ENCODE results near the gene MAPK8IP3. TPM values are rescaled to one million over a fixed set of nuclear protein-coding genes. Genes with fewer than 3 reads are reported as not detected.
A peak's percentile ranks its signal among the peaks of the same experiment; 100 is the strongest.

MAPK8IP3 gene
- total and polyA plus RNA-seq, 9 of the 15 experiments (the other 6 are each of a cell fraction or from before 2014, with no cell fraction given) = 0.17 to 58.7 (median 16.7) TPM

- TF ChIP-seq E2F8 (IDR thresholded peaks at IDR 0.05; ENCODE audit: low read depth, partially characterized antibody) = peak; percentile 82
- TF ChIP-seq HBP1 (CRISPR knock-in tag; IDR thresholded peaks at IDR 0.05) = 0 out of 2 replicates have a peak, but pooled peaks have one; percentile 35
- TF ChIP-seq SPI1 (IDR thresholded peaks at IDR 0.05; ENCODE audit: borderline replicate concordance, low read depth, low read length) = no peak
- TF ChIP-seq PHB2 (IDR thresholded peaks at IDR 0.05; ENCODE audit: low read depth) = no peak
- no peak; the same call in 1 of the 2 replicates for TF ChIP-seq DIDO1 (tag; IDR thresholded peaks at IDR 0.05; ENCODE audit: low read depth)
- TF ChIP-seq, protein P1, sequence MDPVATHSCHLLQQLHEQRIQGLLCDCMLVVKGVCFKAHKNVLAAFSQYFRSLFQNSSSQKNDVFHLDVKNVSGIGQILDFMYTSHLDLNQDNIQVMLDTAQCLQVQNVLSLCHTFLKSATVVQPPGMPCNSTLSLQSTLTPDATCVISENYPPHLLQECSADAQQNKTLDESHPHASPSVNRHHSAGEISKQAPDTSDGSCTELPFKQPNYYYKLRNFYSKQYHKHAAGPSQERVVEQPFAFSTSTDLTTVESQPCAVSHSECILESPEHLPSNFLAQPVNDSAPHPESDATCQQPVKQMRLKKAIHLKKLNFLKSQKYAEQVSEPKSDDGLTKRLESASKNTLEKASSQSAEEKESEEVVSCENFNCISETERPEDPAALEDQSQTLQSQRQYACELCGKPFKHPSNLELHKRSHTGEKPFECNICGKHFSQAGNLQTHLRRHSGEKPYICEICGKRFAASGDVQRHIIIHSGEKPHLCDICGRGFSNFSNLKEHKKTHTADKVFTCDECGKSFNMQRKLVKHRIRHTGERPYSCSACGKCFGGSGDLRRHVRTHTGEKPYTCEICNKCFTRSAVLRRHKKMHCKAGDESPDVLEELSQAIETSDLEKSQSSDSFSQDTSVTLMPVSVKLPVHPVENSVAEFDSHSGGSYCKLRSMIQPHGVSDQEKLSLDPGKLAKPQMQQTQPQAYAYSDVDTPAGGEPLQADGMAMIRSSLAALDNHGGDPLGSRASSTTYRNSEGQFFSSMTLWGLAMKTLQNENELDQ (CRISPR knock-in tag; IDR thresholded peaks at IDR 0.05; ENCODE audit: borderline replicate concordance) = no peak
- no peak for TF ChIP-seq MTA1 (IDR thresholded peaks at IDR 0.05; ENCODE audit: borderline replicate concordance)
- TF ChIP-seq PCBP2 (IDR thresholded peaks at IDR 0.05; ENCODE audit: low read depth, low read length, poor library complexity, severe bottlenecking) = no peak
- peak; percentile 95 for TF ChIP-seq FOXP1 (CRISPR knock-in tag; IDR thresholded peaks at IDR 0.05)
- TF ChIP-seq, protein P2, sequence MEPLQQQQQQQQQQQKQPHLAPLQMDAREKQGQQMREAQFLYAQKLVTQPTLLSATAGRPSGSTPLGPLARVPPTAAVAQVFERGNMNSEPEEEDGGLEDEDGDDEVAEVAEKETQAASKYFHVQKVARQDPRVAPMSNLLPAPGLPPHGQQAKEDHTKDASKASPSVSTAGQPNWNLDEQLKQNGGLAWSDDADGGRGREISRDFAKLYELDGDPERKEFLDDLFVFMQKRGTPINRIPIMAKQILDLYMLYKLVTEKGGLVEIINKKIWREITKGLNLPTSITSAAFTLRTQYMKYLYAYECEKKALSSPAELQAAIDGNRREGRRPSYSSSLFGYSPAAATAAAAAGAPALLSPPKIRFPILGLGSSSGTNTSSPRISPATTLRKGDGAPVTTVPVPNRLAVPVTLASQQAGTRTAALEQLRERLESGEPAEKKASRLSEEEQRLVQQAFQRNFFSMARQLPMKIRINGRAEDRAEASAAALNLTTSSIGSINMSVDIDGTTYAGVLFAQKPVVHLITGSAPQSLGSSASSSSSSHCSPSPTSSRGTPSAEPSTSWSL (CRISPR knock-in tag; IDR thresholded peaks at IDR 0.05; ENCODE audit: borderline replicate concordance) = no peak
- TF ChIP-seq PKNOX1 (IDR thresholded peaks at IDR 0.05) = peak; percentile 95
- peak; percentile 76 for TF ChIP-seq TBP (optimal IDR thresholded peaks at IDR 0.05; ENCODE audit: low read depth, low read length)
- TF ChIP-seq PCBP1 (IDR thresholded peaks at IDR 0.05; ENCODE audit: low read depth, low read length, poor library complexity, severe bottlenecking) = peak; percentile 85
- peak; percentile 26 to 71; a peak in 2 of 4 replicates for TF ChIP-seq SIN3A (IDR thresholded peaks at IDR 0.05; ENCODE audit: borderline replicate concordance in 2 of 2, control insufficient read depth in 1 of 2, low read depth in 2 of 2, low read length in 2 of 2)
- TF ChIP-seq HDAC3 (IDR thresholded peaks at IDR 0.05; ENCODE audit: borderline replicate concordance, partially characterized antibody) = no peak
- TF ChIP-seq ZSCAN29 (IDR thresholded peaks at IDR 0.05) = no peak; the same call in 1 of the 2 replicates
Observed at GRCh38 chr16:1705688-1706385, at the start of gene MAPK8IP3 (continued).
